Liver (tissue), 9 donors: ENCODE data around the gene FRMD5. TPM values are rescaled to one million over a fixed set of nuclear protein-coding genes. Genes with fewer than 3 reads are reported as not detected.

Experiments used
- DNase-seq: peaks from one replicate; pipeline ENCODE4 v3.0.0-alpha.2; 2017; ENCODE audit warnings: low spot score
- H3K27ac ChIP-seq, 2 donors: one replicate each; pipeline ENCODE4 v1.7.0; 2013; ENCODE audit warnings: inconsistent platforms in 2 of 2, low read length in 2 of 2, control low read depth in 1 of 2, low read depth in 1 of 2, mild to moderate bottlenecking in 1 of 2
- H3K27me3 ChIP-seq, 4 donors: one replicate each; pipeline versions ENCODE4 v1.6.1 to v1.7.0; 2013; ENCODE audit warnings: low read length in 3 of 4, inconsistent platforms in 1 of 4, mild to moderate bottlenecking in 1 of 4, moderate library complexity in 1 of 4; ENCODE audit not compliant: control insufficient read depth in 4 of 4, insufficient read depth in 4 of 4
- H3K36me3 ChIP-seq, 4 donors: one replicate each; pipeline versions ENCODE4 v1.6.1 to v1.7.0; 2013; ENCODE audit warnings: low read length in 3 of 4, mild to moderate bottlenecking in 3 of 4, low read depth in 1 of 4, moderate library complexity in 1 of 4; ENCODE audit not compliant: control insufficient read depth in 4 of 4, insufficient read depth in 3 of 4
- H3K4me1 ChIP-seq, 4 donors: one replicate each; pipeline versions ENCODE4 v1.6.1 to v1.7.0; 2013; ENCODE audit warnings: low read length in 3 of 4, mild to moderate bottlenecking in 3 of 4, moderate library complexity in 1 of 4; ENCODE audit not compliant: control insufficient read depth in 4 of 4, insufficient read depth in 4 of 4
- H3K4me3 ChIP-seq, 3 donors: one replicate each; pipeline versions ENCODE4 v1.6.1 to v1.7.0; 2013; ENCODE audit warnings: low read length in 3 of 3, control low read depth in 1 of 3, low read depth in 1 of 3, mild to moderate bottlenecking in 1 of 3
- H3K9ac ChIP-seq, 2 donors: one replicate each; pipeline ENCODE4 v1.7.0; 2013; ENCODE audit warnings: low read length in 2 of 2, mild to moderate bottlenecking in 2 of 2, moderate library complexity in 2 of 2, control low read depth in 1 of 2, low read depth in 1 of 2
- H3K9me3 ChIP-seq, 4 donors: one replicate each; pipeline versions ENCODE4 v1.6.1 to v1.7.0; 2013; ENCODE audit warnings: low read length in 3 of 4; ENCODE audit not compliant: control insufficient read depth in 4 of 4
- ATF3 ChIP-seq: IDR thresholded peaks from 2 replicates; pipeline ENCODE4 v1.6.1; 2016; ENCODE audit warnings: antibody characterized with exemption
- EGR1 ChIP-seq, 2 donors: IDR thresholded peaks; 2 replicates each; pipeline ENCODE4 v1.6.1; 2016 to 2018; ENCODE audit warnings: antibody characterized with exemption in 2 of 2, low read depth in 2 of 2
- FOXA1 ChIP-seq: IDR thresholded peaks from 2 replicates; pipeline ENCODE4 v1.6.1; 2016; ENCODE audit warnings: antibody characterized with exemption
- FOXA2 ChIP-seq: IDR thresholded peaks from 2 replicates; pipeline ENCODE4 v1.6.1; 2016; ENCODE audit warnings: antibody characterized with exemption
- GABPA ChIP-seq, 2 donors: IDR thresholded peaks in 1 of 2; conservative IDR thresholded peaks in 1 of 2; 2 replicates each; pipeline ENCODE4 v1.6.1; 2016; ENCODE audit warnings: antibody characterized with exemption in 2 of 2, mild to moderate bottlenecking in 1 of 2, moderate library complexity in 1 of 2
- HNF4A ChIP-seq, 2 donors: conservative IDR thresholded peaks; 2 replicates each; pipeline ENCODE4 v1.6.1; 2016; ENCODE audit warnings: antibody characterized with exemption in 2 of 2, mild to moderate bottlenecking in 2 of 2
- HNF4G ChIP-seq: IDR thresholded peaks from 2 replicates; pipeline ENCODE4 v1.6.1; 2016; ENCODE audit warnings: antibody characterized with exemption
- JUND ChIP-seq, 2 donors: IDR thresholded peaks; 2 replicates each; pipeline ENCODE4 v1.6.1; 2016; ENCODE audit warnings: antibody characterized with exemption in 2 of 2
- MAX ChIP-seq: IDR thresholded peaks from 2 replicates; pipeline ENCODE4 v1.6.1; 2016; ENCODE audit warnings: antibody characterized with exemption
- NR2F2 ChIP-seq: IDR thresholded peaks from 2 replicates; pipeline ENCODE4 v1.6.1; 2016; ENCODE audit warnings: antibody characterized with exemption
- RAD21 ChIP-seq, 2 donors: IDR thresholded peaks; 2 replicates each; pipeline ENCODE4 v1.6.1; 2016; ENCODE audit warnings: antibody characterized with exemption in 2 of 2, mild to moderate bottlenecking in 2 of 2
- REST ChIP-seq: IDR thresholded peaks from 2 replicates; pipeline ENCODE4 v1.6.1; 2016; ENCODE audit warnings: antibody characterized with exemption, mild to moderate bottlenecking
- RXRA ChIP-seq, 2 donors: IDR thresholded peaks; 2 replicates each; pipeline ENCODE4 v1.6.1; 2017 to 2018; ENCODE audit warnings: antibody characterized with exemption in 2 of 2, mild to moderate bottlenecking in 1 of 2
- SP1 ChIP-seq: IDR thresholded peaks from 2 replicates; pipeline ENCODE4 v1.6.1; 2018; ENCODE audit warnings: antibody characterized with exemption, mild to moderate bottlenecking
- TAF1 ChIP-seq: conservative IDR thresholded peaks from 2 replicates; pipeline ENCODE4 v1.6.1; 2016; ENCODE audit warnings: antibody characterized with exemption, mild to moderate bottlenecking
- YY1 ChIP-seq: IDR thresholded peaks from 2 replicates; pipeline ENCODE4 v1.6.1; 2016; ENCODE audit warnings: antibody characterized with exemption, mild to moderate bottlenecking
- WGBS: extraction: QIAGEN DNeasy Blood & Tissue Kit; methylation state at CpG from one replicate; pipeline ENCODE4 v1.1.7; 2013; 5-methylcytosine and 5-hydroxymethylcytosine counted together
- polyA plus RNA-seq, 2 donors: library from polyadenylated mRNA; stranded (reverse) in 1 of 2; unstranded in 1 of 2; fragments of 200-250 nt in 1 of 2; fragments of >200 nt in 1 of 2; fragmentation: Nextera tagmentation in 1 of 2; extraction: Ambion mirVana in 1 of 2; gene quantifications; one replicate each; pipeline versions ENCODE4 v1.2.1 to v1.2.3, GENCODE V29; 2013 to 2015
- total RNA-seq, 2 donors: library from RNA; depleted of rRNA; stranded (reverse); fragments of >200 nt; gene quantifications; one replicate each; pipeline ENCODE4 v1.2.3, GENCODE V29; 2014
- TF ChIP-seq, protein P1 (sequence below): IDR thresholded peaks from 2 replicates; pipeline ENCODE4 v1.6.1; 2016; ENCODE audit warnings: antibody characterized with exemption
- TF ChIP-seq, protein P2 (sequence below): fragments of 150-350 bp; IDR thresholded peaks from 2 replicates; pipeline ENCODE4 v1.5.1; 2017; ENCODE audit warnings: improper control_type of control experiment, low read depth, low read length; ENCODE audit not compliant: missing input control
- donor health status: healthy.
- donor health status: healthy.
- donor health status: healthy.
- donor health status: healthy.
- donor health status: healthy.

The FRMD5 gene
- total and polyA plus RNA-seq, 4 donors: 0.01 to 0.25 TPM; not detected in 2

DNA sequence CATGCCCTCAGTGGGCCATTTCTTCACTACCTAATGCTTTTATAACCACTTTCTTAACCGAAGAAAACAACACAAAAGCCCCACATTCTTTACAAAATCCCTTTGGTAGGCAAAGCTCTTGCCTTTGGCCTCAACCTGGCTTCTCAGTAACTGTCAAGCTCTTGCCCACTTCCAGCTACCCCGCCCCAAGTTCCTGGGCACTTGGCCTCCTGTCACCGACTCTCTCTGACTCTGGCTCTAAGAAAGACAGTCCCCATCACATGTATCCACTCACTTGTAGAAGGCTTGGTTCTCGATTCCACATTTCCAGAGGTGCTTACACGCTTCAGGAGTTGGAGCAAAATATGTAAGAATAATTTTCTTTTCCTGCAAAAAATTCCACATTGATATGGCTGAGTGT lies 307.2 kb downstream of the FRMD5 start (continued):
- no peak for TF ChIP-seq REST
- no peak for TF ChIP-seq YY1

DNA sequence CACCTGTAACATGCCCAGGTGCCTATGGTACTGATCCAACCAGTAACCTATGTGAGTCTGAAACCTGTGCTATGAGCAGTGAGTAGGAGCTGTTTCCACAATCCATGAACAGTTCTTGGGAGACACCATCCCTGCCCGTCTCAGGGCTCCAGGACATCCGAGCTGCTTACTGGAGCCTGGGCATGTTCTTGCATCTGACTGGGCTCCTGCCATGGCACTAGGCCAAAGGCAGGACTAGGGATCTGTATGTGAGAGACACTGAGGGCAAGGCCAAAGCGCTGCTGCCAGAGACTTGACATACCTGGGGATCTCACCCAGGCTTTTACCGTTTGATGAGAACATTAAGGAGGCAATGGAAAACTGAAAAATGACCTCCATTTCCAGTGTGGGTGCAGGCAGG lies 308.5 kb downstream of the FRMD5 start:
- no peak overlapping the region for H3K9ac ChIP-seq
- no peak for TF ChIP-seq RXRA (IDR thresholded peaks at IDR 0.05)
- no peak for TF ChIP-seq ATF3
- no peak for TF ChIP-seq SP1
- no peak for TF ChIP-seq TAF1
- TF ChIP-seq, protein P1, sequence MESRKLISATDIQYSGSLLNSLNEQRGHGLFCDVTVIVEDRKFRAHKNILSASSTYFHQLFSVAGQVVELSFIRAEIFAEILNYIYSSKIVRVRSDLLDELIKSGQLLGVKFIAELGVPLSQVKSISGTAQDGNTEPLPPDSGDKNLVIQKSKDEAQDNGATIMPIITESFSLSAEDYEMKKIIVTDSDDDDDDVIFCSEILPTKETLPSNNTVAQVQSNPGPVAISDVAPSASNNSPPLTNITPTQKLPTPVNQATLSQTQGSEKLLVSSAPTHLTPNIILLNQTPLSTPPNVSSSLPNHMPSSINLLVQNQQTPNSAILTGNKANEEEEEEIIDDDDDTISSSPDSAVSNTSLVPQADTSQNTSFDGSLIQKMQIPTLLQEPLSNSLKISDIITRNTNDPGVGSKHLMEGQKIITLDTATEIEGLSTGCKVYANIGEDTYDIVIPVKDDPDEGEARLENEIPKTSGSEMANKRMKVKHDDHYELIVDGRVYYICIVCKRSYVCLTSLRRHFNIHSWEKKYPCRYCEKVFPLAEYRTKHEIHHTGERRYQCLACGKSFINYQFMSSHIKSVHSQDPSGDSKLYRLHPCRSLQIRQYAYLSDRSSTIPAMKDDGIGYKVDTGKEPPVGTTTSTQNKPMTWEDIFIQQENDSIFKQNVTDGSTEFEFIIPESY: no peak
- TF ChIP-seq JUND (IDR thresholded peaks at IDR 0.05): no peak
- TF ChIP-seq HNF4G: no peak
- TF ChIP-seq GABPA (IDR thresholded peaks at IDR 0.05 in 1 of 2, conservative IDR thresholded peaks at IDR 0.05 in 1 of 2): no peak
- TF ChIP-seq RAD21 (IDR thresholded peaks at IDR 0.05): no peak
- TF ChIP-seq REST: no peak
- no peak for TF ChIP-seq NR2F2
- no peak for TF ChIP-seq EGR1 (IDR thresholded peaks at IDR 0.05; ENCODE audit: low read depth in 2 of 2)
- TF ChIP-seq, protein P2, sequence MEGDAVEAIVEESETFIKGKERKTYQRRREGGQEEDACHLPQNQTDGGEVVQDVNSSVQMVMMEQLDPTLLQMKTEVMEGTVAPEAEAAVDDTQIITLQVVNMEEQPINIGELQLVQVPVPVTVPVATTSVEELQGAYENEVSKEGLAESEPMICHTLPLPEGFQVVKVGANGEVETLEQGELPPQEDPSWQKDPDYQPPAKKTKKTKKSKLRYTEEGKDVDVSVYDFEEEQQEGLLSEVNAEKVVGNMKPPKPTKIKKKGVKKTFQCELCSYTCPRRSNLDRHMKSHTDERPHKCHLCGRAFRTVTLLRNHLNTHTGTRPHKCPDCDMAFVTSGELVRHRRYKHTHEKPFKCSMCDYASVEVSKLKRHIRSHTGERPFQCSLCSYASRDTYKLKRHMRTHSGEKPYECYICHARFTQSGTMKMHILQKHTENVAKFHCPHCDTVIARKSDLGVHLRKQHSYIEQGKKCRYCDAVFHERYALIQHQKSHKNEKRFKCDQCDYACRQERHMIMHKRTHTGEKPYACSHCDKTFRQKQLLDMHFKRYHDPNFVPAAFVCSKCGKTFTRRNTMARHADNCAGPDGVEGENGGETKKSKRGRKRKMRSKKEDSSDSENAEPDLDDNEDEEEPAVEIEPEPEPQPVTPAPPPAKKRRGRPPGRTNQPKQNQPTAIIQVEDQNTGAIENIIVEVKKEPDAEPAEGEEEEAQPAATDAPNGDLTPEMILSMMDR: no peak
- no peak for TF ChIP-seq YY1
- no peak for TF ChIP-seq HNF4A (conservative IDR thresholded peaks at IDR 0.05)
- TF ChIP-seq MAX: no peak
- TF ChIP-seq FOXA1: no peak
- no peak for TF ChIP-seq FOXA2
- no peaks in the 10 kb centered on the region for H3K9me3 ChIP-seq
- no peaks in the 10 kb centered on the region for H3K36me3 ChIP-seq
- H3K27ac ChIP-seq: no peak overlapping the region
- H3K4me3 ChIP-seq: no peak overlapping the region
- H3K4me1 ChIP-seq: no peaks in the 10 kb centered on the region
- no peak for DNase-seq
- WGBS: 92% methylated on average over 4 of the region's 4 CpGs
- H3K27me3 ChIP-seq: no peaks in the 10 kb centered on the region
